Measurements from ENCODE around the gene TLCD1. TPM values are rescaled to one million over a fixed set of nuclear protein-coding genes. Genes with fewer than 3 reads are reported as not detected.
A peak's percentile ranks its signal among the peaks of the same experiment; 100 is the strongest.

TLCD1 gene
- total and polyA plus RNA-seq, 10 of the 15 experiments (the other 5 are each of a cell fraction or from before 2014, with no cell fraction given) = 2.9 to 19.8 (median 7.7) TPM

- TF ChIP-seq SUPT20H (IDR thresholded peaks at IDR 0.05; ENCODE audit: borderline replicate concordance, control insufficient read depth, low read depth, low read length) = no peak
- 0 out of 2 replicates have a peak, but pooled peaks have one; percentile 3 for TF ChIP-seq LARP7 (IDR thresholded peaks at IDR 0.05)
- TF ChIP-seq MTA2 (IDR thresholded peaks at IDR 0.05; ENCODE audit: low read depth) = peak; percentile 68
- no peak for TF ChIP-seq PML (IDR thresholded peaks at IDR 0.05; ENCODE audit: low read length)
- TF ChIP-seq STAT3 (IDR thresholded peaks at IDR 0.05; ENCODE audit: low read depth, low read length) = no peak
- peak; percentile 51; the same call in 1 of the 2 replicates for TF ChIP-seq ATF7 (IDR thresholded peaks at IDR 0.05; ENCODE audit: low read depth)
- TF ChIP-seq BHLHE40 (IDR thresholded peaks at IDR 0.05; ENCODE audit: borderline replicate concordance in 1 of 2, low read depth in 2 of 2, low read length in 1 of 2) = peak; percentile 79 to 91
- no peak for TF ChIP-seq SIX5 (IDR thresholded peaks at IDR 0.05; ENCODE audit: low read depth, low read length, severe bottlenecking)
- no peak for TF ChIP-seq E2F4 (IDR thresholded peaks at IDR 0.05; ENCODE audit: low read depth, low read length)
- peak; percentile 91 for TF ChIP-seq CBFB (IDR thresholded peaks at IDR 0.05; ENCODE audit: low read depth)
- no peak for TF ChIP-seq NKRF (conservative IDR thresholded peaks at IDR 0.05)
- peak; percentile 93 for TF ChIP-seq IKZF1 (conservative IDR thresholded peaks at IDR 0.05)
- no peak for TF ChIP-seq RAD51 (IDR thresholded peaks at IDR 0.05)
- no peak for TF ChIP-seq SMC3 (IDR thresholded peaks at IDR 0.05; ENCODE audit: borderline replicate concordance, low read length)
- no peak for TF ChIP-seq ZBTB4 (CRISPR knock-in tag; IDR thresholded peaks at IDR 0.05)
- TF ChIP-seq ZBTB11 (CRISPR knock-in tag; IDR thresholded peaks at IDR 0.05) = no peak
- no peak for TF ChIP-seq RBBP5 (conservative IDR thresholded peaks at IDR 0.05)
- TF ChIP-seq STAT1 (conservative IDR thresholded peaks at IDR 0.05) = no peak
- peak; percentile 36 for TF ChIP-seq USF1 (IDR thresholded peaks at IDR 0.05; ENCODE audit: borderline replicate concordance, extremely low read length, insufficient read depth, low read depth, low read length)
- TF ChIP-seq RUNX3 (IDR thresholded peaks at IDR 0.05; ENCODE audit: low read length) = no peak
Measured at GRCh38 chr17:28738680-28739384, 12.8 kb upstream of the TLCD1 start (continued).

All from GM12878 (cell line).